Stimulated activated naive B cell treated with anti-CD40 and anti-IgM and Interleukin-4, amounts not matched to agents 10 μg/mL and 1 μg/mL and 100 μg/mL, for 72 hours (primary cell): ENCODE measurements around the gene LCMT1.

Experiments
- ATAC-seq, 2 donors: fragments of 150-1000 bp; cut with Tn5 transposase; replicated peaks; 2 replicates each; pipeline ENCODE4 v1.10.0; 2021; ENCODE audit warnings: moderate library complexity in 1 of 2
- DNase-seq: peaks from one replicate; pipeline ENCODE4 v3.0.0; 2021
- H3K27ac Mint-ChIP-seq: one replicate; pipeline ENCODE4 v1.8.0; 2022; ENCODE audit warnings: mild to moderate bottlenecking, mixed read lengths
- H3K27me3 Mint-ChIP-seq, 2 donors: one replicate each; pipeline ENCODE4 v1.8.0; 2022; ENCODE audit warnings: mixed read lengths in 2 of 2
- H3K36me3 Mint-ChIP-seq, 2 donors: one replicate each; pipeline ENCODE4 v1.8.0; 2022; ENCODE audit warnings: mixed read lengths in 2 of 2, mild to moderate bottlenecking in 1 of 2
- H3K4me1 Mint-ChIP-seq, 2 donors: one replicate each; pipeline ENCODE4 v1.8.0; 2022; ENCODE audit warnings: mixed read lengths in 2 of 2, mild to moderate bottlenecking in 1 of 2
- H3K4me3 Mint-ChIP-seq, 2 donors: one replicate each; pipeline ENCODE4 v1.8.0; 2022; ENCODE audit warnings: mild to moderate bottlenecking in 2 of 2, mixed read lengths in 2 of 2, moderate library complexity in 1 of 2
- H3K9me3 Mint-ChIP-seq, 2 donors: one replicate each; pipeline ENCODE4 v1.8.0; 2022; ENCODE audit warnings: mixed read lengths in 2 of 2, mild to moderate bottlenecking in 1 of 2

The LCMT1 gene

GRCh38 chr16:25219070-25219737 is 107.7 kb downstream of the LCMT1 start:
- ATAC-seq (no peak), DNase-seq (no peak)
- Mint-ChIP-seq H3K4me1 (no peaks in the 10 kb centered on the region), H3K27ac (no peak overlapping the region), H3K4me3 (no peak overlapping the region), H3K36me3 (no peaks in the 10 kb centered on the region), H3K9me3 (no peaks in the 10 kb centered on the region), H3K27me3 (peaks cover 4 to 19% of the 10 kb centered on the region in 2 donors)

DNA sequence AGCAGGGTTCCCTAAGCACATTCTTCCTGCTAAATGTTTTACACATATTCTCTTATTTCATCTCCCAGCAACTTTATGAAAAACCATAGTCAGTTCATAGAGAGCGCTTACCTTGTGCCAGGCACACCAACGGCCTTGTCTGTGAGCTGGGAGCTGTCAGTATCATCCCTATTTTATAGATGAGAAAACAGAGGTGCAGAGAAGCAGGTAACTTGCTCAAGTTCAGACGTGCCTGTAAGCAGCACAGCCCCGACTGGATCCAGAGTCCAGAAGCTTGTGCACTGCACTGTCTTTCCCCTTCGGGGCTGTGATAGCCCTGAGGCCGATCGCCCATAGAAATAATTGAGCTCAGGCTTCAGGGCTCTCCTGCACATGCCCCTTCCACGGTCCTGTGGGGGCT is 111.4 kb downstream of the LCMT1 start:
- no peaks in the 10 kb centered on the region for H3K36me3 Mint-ChIP-seq

GRCh38 chr16:25223964-25224363 is 112.4 kb downstream of the LCMT1 start:
- ATAC-seq (no peak), DNase-seq (no peak)
- H3K27ac Mint-ChIP-seq: no peak overlapping the region
- no peaks in the 10 kb centered on the region for H3K9me3 Mint-ChIP-seq
- H3K4me3 Mint-ChIP-seq: no peak overlapping the region
- H3K27me3 Mint-ChIP-seq: no peaks in the 10 kb centered on the region
- peaks cover 2 to 7% of the 10 kb centered on the region in 2 donors for H3K4me1 Mint-ChIP-seq
- no peaks in the 10 kb centered on the region for H3K36me3 Mint-ChIP-seq

More for the DNA sequence above, 111.4 kb downstream of the LCMT1 start:
- no peaks in the 10 kb centered on the region for H3K9me3 Mint-ChIP-seq
- peaks cover 2 to 7% of the 10 kb centered on the region in 2 donors for H3K4me1 Mint-ChIP-seq
- no peak for DNase-seq
- H3K4me3 Mint-ChIP-seq: no peak overlapping the region
- H3K27me3 Mint-ChIP-seq: peaks cover 0 to 6% of the 10 kb centered on the region in 2 donors
- ATAC-seq: no peak
- H3K27ac Mint-ChIP-seq: no peak overlapping the region

DNA sequence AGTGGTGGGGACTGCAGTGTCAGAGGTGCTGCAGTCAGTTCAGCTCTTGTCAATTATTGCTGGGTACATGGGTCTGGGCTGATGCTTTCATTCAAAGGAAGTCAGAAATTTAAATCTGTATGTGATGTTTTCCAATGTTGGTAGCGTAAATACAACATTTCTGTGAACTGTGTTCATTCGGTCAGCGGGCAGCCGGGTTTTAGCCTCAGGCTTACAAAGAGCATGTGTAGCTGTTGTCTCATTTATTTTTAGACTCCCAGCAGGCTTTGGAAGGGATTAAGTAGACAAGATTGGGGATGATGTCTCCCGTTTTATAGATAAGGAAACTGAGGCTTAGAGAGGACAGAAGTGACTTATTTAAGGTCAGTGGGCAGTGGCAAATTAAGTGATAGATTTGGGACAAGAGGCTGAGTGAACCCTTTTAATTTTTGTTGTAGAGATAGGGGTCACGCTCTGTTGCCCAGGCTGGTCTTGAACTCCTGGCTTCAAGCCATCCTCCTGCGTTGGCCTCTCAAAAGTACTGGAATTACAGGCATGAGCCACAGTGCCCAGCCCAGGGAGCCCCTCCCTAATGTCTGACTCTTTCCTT is 113.3 kb downstream of the LCMT1 start:
- H3K4me3 Mint-ChIP-seq: no peak overlapping the region
- no peak for DNase-seq
- peaks cover 0 to 3% of the 10 kb centered on the region in 2 donors for H3K27me3 Mint-ChIP-seq
- H3K4me1 Mint-ChIP-seq: peaks cover 2 to 7% of the 10 kb centered on the region in 2 donors
- no peaks in the 10 kb centered on the region for H3K36me3 Mint-ChIP-seq
- H3K27ac Mint-ChIP-seq: no peak overlapping the region
- no peaks in the 10 kb centered on the region for H3K9me3 Mint-ChIP-seq
- no peak for ATAC-seq
